GM12892 (cell line): ENCODE data around the gene MRPS7.

Experiments
- DNase-seq: peaks from one replicate; pipeline ENCODE4 v3.0.0; 2011; ENCODE audit not compliant: insufficient read length
- FAIRE-seq: peaks from 2 replicates; lab custom pipeline; 2011; peaks lifted over from hg19 to GRCh38; lab: Jason Lieb, UNC
- POLR2A ChIP-seq: IDR thresholded peaks from 2 replicates; pipeline ENCODE4 v1.6.1; 2011; ENCODE audit warnings: low read depth, low read length, control low read depth
- POLR2AphosphoS5 ChIP-seq: IDR thresholded peaks from 2 replicates; pipeline ENCODE4 v1.6.1; 2011; ENCODE audit warnings: low read depth, low read length, control low read depth
- TAF1 ChIP-seq: IDR thresholded peaks from 2 replicates; pipeline ENCODE4 v1.6.1; 2011; ENCODE audit warnings: low read depth, mild to moderate bottlenecking, control low read depth, low read length, borderline replicate concordance

Gene MRPS7

GRCh38 chr17:75238020-75238580 is 23.6 kb upstream of the MRPS7 start:
- DNase-seq (no peak), FAIRE-seq (no peak)
- TF ChIP-seq POLR2AphosphoS5: no peak; the same call in 1 of the 2 replicates
- no peak for TF ChIP-seq TAF1
- TF ChIP-seq POLR2A: no peak

DNA sequence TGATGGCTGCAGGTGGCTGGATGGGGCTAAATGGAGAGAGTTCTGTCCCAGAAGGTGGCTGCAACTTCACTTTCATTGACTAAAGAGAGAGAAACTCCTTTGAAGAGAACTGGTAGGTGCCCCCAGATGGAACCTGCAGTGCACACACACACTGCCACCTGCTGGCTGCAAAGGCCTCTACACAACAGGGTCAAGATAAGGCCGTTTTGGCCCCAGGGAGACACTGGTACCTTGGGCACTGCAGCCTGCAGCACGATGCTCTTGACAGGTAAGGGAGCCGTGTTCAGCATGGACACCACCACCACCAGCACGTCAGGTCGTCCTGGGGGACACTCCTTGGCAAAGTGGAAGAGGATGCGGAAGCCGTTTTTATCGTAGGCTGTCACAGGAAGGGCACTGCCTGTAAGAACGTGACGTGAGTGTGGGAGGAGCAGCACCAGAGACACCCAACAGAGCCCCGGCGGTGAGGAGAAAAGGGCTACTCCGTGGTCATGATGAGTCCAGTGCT is 22.9 kb upstream of the MRPS7 start:
- peak; percentile 79 for DNase-seq
- 0 out of 2 replicates have a peak, but pooled peaks have one; percentile 8 for TF ChIP-seq TAF1
- peak; percentile 51; the same call in 1 of the 2 replicates for TF ChIP-seq POLR2A
- peak; percentile 68 for TF ChIP-seq POLR2AphosphoS5
- peak; percentile 81 for FAIRE-seq

GRCh38 chr17:75239214-75239613 is 22.5 kb upstream of the MRPS7 start:
- DNase-seq: no peak
- no peak for TF ChIP-seq POLR2AphosphoS5
- no peak for TF ChIP-seq TAF1
- no peak for TF ChIP-seq POLR2A
- FAIRE-seq: no peak

- TF ChIP-seq POLR2A: no peak
- TF ChIP-seq TAF1: no peak
- no peak for TF ChIP-seq POLR2AphosphoS5
- FAIRE-seq: no peak
- DNase-seq: no peak
Measured at GRCh38 chr17:75239778-75240393, 21.8 kb upstream of the MRPS7 start.

DNA sequence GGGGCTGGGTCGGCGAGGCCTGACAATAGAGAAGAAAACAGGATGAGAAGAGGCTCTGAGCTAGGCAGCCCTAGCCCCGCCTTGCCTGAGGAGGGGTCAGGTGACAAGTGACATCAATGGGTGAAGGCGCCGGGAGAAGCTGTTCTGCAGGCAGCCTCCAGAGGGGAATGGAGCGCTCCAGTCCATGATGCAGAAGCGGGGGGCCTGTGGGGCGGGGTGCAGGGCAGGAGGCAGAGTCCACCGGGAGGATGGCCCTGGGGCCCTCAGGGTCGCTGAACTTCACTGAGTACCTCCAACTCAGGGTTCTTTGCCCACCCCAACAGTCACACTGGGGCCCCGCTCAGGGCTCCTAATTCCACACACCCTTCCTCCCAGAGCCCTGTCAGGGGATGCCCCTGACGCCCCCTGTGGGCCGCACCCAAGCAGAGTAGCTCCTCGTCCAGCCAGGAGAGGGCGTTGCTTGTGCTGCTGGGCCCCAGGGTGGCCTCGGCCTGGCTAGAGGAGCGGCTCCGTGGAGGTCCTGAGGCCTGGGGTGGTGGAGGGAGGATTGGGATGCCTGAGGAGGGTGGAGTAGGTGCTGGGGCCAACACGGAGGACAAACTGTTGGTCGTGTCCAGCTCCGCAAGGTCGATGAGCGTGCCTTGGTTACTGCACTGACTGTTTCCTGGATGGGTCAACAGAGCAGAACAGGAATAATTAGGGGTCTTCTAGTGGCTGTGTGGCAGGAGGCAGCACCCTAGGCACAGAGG is 21.1 kb upstream of the MRPS7 start:
- FAIRE-seq (no peak), DNase-seq (no peak)
- TF ChIP-seq TAF1 (no peak), POLR2AphosphoS5 (no peak), POLR2A (no peak)

- FAIRE-seq: no peak
- no peak for DNase-seq
- TF ChIP-seq POLR2AphosphoS5 (no peak), TAF1 (no peak), POLR2A (no peak)
Measured at GRCh38 chr17:75241143-75241430, 20.6 kb upstream of the MRPS7 start.

DNA sequence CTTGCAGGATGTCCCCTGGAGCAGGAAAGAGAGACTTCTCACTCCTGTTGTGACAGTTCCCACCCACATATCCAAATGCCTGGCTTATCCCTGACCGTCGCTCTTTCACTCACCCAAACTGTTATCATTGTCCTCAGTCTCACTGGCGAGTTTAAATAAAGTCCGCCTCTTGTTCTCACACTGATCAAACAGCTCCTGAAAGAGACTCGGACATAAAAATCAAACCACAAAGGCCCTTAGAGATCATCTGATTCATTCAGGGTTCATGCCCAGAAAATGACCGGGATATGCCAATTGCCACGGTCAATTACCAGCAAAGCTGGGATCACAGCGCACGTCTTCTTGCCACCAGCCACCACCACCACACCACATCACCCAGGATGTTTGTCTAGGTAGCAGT is 20.2 kb upstream of the MRPS7 start:
- TF ChIP-seq TAF1 (no peak), POLR2A (no peak)
- FAIRE-seq (no peak), DNase-seq (no peak)

DNA sequence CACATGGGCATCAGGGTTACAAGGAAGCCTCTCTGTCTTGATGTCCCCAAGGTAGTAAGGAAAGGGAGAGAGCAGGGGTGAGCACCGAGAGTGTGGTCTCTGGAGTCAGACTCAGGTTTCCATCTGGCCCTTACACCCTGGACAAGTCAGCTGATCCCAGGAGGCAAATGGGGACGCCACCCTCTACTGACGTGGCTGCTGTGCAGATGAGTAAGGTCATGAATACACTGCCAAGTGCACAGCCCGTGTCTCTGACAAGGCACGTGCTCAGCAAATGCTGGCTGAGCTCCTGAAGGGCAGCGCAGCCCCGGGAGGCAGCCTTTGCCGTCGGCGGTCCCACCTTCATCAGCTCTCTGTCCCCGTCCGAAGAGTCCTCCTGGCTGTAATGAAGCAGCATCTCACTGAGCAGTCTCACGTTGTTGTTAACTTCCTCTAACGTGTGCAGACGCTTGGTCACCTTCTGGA is 19.7 kb upstream of the MRPS7 start:
- DNase-seq: no peak
- peak; percentile 81 for FAIRE-seq
- TF ChIP-seq POLR2A (no peak), POLR2AphosphoS5 (no peak), TAF1 (no peak)

DNA sequence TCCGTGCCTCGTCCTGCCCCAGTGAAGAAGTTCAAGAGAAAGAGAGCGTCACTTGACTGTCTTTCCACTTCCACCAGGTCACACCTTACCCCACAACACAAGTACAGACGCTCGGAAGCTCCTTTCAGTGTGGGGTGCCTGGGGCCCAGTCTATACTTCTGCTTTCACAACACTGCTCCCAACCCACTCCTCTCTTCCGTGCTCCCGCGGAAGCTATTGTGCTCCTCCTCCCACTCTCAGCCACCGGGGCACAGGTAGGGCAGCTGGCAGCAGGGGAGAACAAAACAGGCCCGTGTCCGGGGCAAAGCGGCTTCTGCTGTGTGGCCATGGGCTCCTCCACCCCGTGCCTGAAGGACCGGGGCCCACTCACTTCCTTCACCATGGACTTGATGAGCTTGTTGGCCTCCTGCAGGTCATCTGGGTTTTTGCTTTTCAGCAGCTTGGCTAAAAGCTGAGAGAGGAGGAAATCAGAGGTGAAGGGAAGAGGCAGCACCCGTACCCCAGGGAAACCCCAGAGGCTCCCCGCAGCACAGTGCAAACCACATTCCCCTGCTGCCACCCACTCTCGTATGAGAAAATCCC is 19.1 kb upstream of the MRPS7 start:
- DNase-seq: peak; percentile 43
- FAIRE-seq: peak; percentile 54
- TF ChIP-seq TAF1 (no peak), POLR2A (no peak), POLR2AphosphoS5 (no peak)

DNA sequence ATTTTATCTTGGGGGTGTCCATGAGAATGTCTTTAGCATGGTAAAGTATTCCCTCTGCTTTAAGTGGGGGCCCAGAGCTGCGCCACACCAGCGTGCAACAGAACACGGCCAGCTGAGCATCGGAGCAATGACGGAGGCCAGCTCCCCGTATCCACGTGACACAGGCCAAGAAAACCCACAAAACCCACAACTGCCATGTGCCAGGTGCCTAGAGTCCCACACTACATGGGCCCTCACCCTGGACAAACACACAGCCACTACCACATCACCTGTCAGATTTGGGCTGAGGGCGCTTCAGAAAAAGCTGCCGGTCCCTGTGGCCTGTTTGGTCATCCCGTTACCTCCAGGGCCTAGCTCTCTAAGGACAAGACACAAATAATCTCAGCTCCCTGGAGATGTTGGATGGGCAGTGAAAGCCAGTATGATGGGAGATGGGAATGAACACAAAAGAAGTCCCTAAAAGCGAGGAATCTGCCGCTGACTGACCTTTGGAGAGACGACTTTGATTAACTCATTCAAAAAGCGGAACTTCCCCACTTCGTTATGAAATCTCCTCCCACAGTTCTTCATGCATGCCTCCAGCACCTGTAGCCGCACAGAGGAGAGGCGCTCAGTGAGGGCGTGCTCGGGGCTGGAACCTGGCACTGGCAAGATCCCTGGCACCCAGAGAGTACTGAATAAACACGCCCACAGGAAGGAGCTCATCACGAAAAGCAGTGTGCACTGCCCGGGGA is 17.4 kb upstream of the MRPS7 start:
- peak; percentile 57 for DNase-seq
- peak; percentile 33; the same call in 1 of the 2 replicates for TF ChIP-seq POLR2AphosphoS5
- TF ChIP-seq TAF1: no peak
- FAIRE-seq: peak; percentile 93

DNA sequence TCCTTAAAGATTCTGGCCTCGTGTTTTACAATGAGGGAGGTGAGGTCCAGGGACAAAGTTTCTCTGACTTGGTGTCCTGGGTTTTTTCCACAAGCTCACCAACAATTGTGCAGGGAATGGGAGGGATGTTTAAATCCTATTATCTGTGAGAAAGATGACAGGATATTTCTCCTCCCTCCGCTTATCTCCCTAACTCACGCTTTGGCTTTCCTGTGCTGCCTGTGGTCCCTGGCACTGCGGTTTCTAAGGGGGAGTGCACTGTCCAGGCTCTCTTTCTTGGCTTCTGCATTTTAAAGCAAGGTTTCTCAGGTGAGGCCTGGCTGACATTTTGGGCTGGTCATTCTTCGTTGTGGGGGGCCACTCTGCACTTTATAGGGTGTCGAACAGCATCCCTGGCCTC is 16.7 kb upstream of the MRPS7 start:
- FAIRE-seq (no peak), DNase-seq (no peak)
- TF ChIP-seq TAF1 (no peak), POLR2AphosphoS5 (no peak), POLR2A (no peak)

- TF ChIP-seq TAF1: no peak
- no peak for TF ChIP-seq POLR2A
- no peak for TF ChIP-seq POLR2AphosphoS5
- DNase-seq (no peak), FAIRE-seq (no peak)
Measured at GRCh38 chr17:75246404-75246803, 15.3 kb upstream of the MRPS7 start.
